ENCODE results near the gene TEX36. TPM values are rescaled to one million over a fixed set of nuclear protein-coding genes. Genes with fewer than 3 reads are reported as not detected.

TEX36 gene
- total RNA-seq, 1 experiment from 2014 or later = not detected

GRCh38 chr10:125693524-125693847 is 10.5 kb upstream of the TEX36 start:
- in situ Hi-C loops (cut with HindIII; ENCODE audit: low pct_unique_long_range_greater_than_20kb, low sequenced_read_pairs) (no loop called here), intact Hi-C loops (cut with micrococcal nuclease; ENCODE audit: unreplicated experiment) (no loop called here)
- no peak for ATAC-seq
- CTCF ChIA-PET = no interaction called here
- H3K4me1 ChIP-seq (ENCODE audit: control insufficient read depth, insufficient read depth, low read length) = 0 out of 2 replicates have a peak, but pooled peaks cover 8% of the 10 kb centered on the region
- H3K4me3 ChIP-seq (ENCODE audit: low read depth in 2 of 2, low read length in 2 of 2) = no peak overlapping the region
- TF ChIP-seq TCF7L2 (IDR thresholded peaks at IDR 0.05; ENCODE audit: low read depth, low read length) (no peak), CTCF (IDR thresholded peaks at IDR 0.05) (no peak), POLR2AphosphoS5 (IDR thresholded peaks at IDR 0.05; ENCODE audit: low read depth, low read length) (no peak), REST (IDR thresholded peaks at IDR 0.05; ENCODE audit: insufficient read depth in 1 of 2, low read depth in 2 of 2, low read length in 1 of 2) (no peak), SIN3A (IDR thresholded peaks at IDR 0.05; ENCODE audit: borderline replicate concordance, insufficient read depth, low read depth, low read length) (no peak)
- no peaks in the 10 kb centered on the region for H3K36me3 ChIP-seq (ENCODE audit: control insufficient read depth, insufficient read depth, low read length)
- H3K27me3 ChIP-seq (ENCODE audit: control insufficient read depth, insufficient read depth, low read length) = no peaks in the 10 kb centered on the region
- no peak for DNase-seq (ENCODE audit: low read depth, low spot score)
- H3K9me3 ChIP-seq (ENCODE audit: control insufficient read depth, insufficient read depth, low read depth, low read length) = no peaks in the 10 kb centered on the region
- no TSS peak for BruUV-seq (replicated peaks)
- POLR2A ChIA-PET = no interaction called here
- H3K27ac ChIP-seq (ENCODE audit: low read length) = no peak overlapping the region

- Histone ChIP-seq H3K27me3 (ENCODE audit: control insufficient read depth, insufficient read depth, low read length) (no peaks in the 10 kb centered on the region), H3K4me3 (ENCODE audit: low read depth in 2 of 2, low read length in 2 of 2) (no peak overlapping the region), H3K27ac (ENCODE audit: low read length) (no peak overlapping the region), H3K9me3 (ENCODE audit: control insufficient read depth, insufficient read depth, low read depth, low read length) (no peaks in the 10 kb centered on the region), H3K4me1 (ENCODE audit: control insufficient read depth, insufficient read depth, low read length) (0 out of 2 replicates have a peak, but pooled peaks cover 8% of the 10 kb centered on the region), H3K36me3 (ENCODE audit: control insufficient read depth, insufficient read depth, low read length) (no peaks in the 10 kb centered on the region)
- ChIA-PET CTCF (no interaction called here), POLR2A (no interaction called here)
- intact Hi-C loops (cut with micrococcal nuclease; ENCODE audit: unreplicated experiment) (no loop called here), in situ Hi-C loops (cut with HindIII; ENCODE audit: low pct_unique_long_range_greater_than_20kb, low sequenced_read_pairs) (no loop called here)
- TF ChIP-seq SIN3A (IDR thresholded peaks at IDR 0.05; ENCODE audit: borderline replicate concordance, insufficient read depth, low read depth, low read length) = no peak
- TF ChIP-seq TCF7L2 (IDR thresholded peaks at IDR 0.05; ENCODE audit: low read depth, low read length) = no peak
- TF ChIP-seq REST (IDR thresholded peaks at IDR 0.05; ENCODE audit: insufficient read depth in 1 of 2, low read depth in 2 of 2, low read length in 1 of 2) = no peak
- BruUV-seq (replicated peaks) = no TSS peak
- ATAC-seq (no peak), DNase-seq (ENCODE audit: low read depth, low spot score) (no peak)
These were observed 9.9 kb upstream of the TEX36 start for GRCh38 chr10:125692601-125693523.
